Activated CD8-positive, alpha-beta memory T cell treated with anti-CD3 and anti-CD28 coated beads, Interleukin-2, amount 50 U/mL, for 4 hours (primary cell): Measurements from ENCODE around the gene NEK8.
"Not testable (repeated sequence)": the region's sequence is repeated elsewhere in the genome, so short reads cannot be mapped to it uniquely, and the experiment has no call there.

ENCODE experiments used
- DNase-seq: peaks from one replicate; pipeline ENCODE4 v3.0.0-alpha.2; 2020

The NEK8 gene

DNA sequence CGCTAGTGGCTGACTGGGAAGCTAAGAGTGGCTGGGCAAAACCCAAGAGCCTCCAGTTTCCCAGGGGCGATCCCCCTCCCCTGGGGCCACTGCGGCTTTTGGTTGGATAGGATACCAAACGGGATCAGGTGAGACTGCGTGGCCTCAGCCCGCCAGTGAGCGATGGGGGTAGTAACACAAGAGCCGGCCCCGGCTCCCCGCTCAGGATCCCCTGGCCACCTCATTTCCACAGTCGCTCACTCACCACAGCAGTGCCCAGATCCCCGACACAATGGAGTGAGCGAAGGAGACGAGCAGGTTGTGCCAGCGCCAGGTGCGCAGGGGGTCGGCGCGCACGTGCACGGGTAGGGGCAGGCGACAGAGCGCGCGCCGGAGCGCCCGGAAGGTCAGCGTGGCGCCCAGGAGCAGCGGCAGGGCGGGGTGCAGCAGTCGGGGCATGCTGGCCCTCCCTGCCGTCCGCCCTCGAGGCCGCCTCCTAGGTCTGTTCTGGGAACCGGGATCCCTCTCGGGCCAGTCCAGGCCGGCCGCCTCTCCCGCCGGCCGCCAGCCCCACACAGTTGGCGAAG is 2.8 kb upstream of the NEK8 start:
- peak; percentile 57 for DNase-seq

DNA sequence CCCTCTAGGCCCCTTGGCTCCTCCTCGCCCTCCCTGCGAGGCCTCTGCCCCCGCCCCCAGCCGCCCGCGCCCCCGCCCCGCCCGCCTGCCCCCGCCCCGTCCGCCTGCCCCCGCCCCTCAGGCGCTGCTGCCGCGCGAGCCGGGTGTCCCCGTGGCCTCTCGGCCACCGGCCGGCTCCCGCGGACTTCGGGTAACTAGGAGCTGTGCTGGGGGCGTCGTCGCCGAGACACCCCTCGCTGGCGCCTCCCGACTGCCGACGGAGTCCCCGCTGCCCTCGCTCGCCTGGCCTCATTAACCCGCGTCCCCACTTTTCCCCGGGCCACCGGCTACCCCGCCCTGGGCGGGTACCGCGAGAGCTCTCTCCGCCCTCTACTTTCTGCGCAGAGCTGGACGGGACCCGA is 2.4 kb upstream of the NEK8 start, which contains the start of gene TLCD1:
Gene TLCD1, minus strand, starts transcription at position 8 of the 401 bp plus-strand sequence. CDS start 136 bp downstream, outside the sequence.
- DNase-seq, result peak; percentile 66

DNA sequence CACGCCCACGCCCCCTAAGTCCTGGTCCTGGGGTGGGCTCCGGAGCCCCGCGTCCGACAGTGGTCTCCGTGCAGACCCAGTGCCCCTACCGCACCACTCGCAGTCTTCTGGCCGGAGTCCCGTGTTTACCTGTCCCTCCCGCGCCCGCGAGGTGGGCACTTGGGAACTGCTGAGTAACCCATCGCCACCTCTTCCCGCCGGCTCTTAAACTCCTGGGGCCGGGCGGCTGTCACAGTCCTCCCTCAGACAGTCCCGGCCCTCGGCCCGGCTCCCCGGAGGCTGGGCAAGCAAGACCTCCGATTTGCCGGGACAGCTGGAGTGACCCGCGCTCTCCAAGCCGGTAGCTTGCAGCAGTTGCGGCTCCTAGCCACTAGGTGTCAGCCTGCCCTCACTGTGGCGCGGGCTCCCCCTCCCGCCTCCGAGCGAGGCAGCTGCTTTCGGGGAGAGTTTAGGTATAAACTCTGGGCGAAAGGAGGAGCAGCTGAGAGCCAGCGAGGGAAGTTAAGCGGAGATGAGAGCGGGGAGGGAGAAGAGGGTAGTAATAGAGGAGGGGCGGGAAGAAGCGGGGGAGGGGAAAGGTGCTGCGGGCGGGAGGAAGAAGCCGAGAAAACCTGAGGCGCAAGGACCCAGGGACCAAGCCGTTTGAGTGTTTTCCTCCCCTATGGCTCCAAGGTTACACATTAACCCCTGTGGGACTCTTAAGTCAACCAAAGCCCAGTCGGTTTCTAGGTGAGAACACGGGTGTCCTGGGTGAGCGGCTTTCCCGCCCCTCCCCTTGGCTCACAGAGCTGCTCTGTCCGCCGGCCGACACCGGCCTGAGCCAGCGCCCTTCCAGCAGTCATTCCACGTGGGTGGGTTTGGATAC is 1.7 kb upstream of the NEK8 start:
- peak; percentile 90 for DNase-seq

DNA sequence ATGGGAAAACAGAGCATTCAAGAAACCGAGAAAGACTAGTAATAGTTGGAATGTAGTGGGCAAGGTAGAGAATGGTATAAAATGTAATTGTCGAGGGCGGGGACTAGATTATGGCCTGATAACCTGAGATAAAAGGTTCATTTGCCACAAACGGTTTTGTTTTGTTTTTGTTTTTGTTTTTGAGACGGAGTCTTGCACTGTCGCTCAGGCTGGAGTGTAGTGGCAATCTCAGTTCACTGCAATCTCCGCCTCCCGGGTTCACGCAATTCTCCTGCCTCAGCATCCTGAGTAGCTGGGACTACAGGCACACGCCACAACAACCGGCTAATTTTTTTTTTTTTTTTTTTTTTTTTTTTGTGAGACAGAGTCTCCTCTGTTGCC is 1.4 kb downstream of the NEK8 start:
- DNase-seq, result no peak

DNA sequence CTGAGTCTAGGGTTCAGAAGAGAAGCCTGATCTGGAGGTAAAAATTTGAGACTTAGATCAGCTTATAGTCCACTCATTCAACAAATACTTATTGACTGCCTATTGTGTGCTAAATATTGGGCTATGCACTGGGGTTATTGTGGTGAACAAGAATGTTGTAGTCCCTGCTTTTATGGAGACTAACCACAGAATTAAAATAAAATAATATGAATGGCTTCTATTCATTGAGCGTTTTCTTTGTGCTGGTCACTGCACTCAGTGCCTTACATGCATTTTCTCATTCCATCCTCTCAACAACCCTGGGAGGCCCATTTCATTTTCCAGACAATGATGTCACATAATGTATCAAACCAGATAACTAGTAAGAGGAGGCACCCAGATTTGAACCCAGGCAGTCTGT is 4.8 kb downstream of the NEK8 start:
- DNase-seq, result no peak

DNA sequence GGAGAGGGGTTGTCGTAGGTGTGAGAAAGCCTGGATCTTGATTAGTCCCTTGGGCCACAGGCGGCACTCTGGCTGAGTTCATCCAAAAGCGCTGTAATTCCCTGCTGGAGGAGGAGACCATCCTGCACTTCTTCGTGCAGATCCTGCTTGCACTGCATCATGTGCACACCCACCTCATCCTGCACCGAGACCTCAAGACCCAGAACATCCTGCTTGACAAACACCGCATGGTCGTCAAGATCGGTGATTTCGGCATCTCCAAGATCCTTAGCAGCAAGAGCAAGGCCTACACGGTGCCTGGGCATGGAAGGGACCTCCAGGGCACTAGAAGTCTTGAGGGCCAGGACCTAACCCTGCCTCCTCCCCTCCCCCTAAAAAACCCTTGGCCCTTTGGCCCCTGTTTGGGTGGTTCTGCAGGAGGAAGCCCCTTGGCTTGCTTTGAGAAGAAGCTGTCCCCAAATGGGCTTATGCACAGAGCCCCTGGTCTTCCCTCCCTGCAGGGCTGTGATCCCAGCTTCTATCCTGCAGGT is 6.2 kb downstream of the NEK8 start:
- no peak for DNase-seq

DNA sequence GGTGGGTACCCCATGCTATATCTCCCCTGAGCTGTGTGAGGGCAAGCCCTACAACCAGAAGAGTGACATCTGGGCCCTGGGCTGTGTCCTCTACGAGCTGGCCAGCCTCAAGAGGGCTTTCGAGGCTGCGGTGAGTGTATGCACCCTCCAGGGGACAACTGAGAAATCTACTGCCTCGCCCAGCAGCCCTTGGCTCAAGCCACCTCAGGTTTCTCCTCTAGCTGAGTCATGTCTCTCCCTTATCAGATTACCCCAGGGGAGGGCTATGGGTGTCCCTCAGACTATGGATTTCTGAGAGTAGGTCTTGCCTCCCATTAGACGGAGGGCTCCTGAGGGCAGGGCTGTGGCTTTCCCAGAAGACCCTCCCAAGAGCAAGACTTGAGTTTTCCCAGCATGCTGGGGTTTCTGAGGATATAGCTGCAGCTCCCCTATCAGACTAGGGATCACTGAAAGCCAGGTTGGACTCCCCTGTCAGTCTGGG is 6.7 kb downstream of the NEK8 start:
- no peak for DNase-seq

DNA sequence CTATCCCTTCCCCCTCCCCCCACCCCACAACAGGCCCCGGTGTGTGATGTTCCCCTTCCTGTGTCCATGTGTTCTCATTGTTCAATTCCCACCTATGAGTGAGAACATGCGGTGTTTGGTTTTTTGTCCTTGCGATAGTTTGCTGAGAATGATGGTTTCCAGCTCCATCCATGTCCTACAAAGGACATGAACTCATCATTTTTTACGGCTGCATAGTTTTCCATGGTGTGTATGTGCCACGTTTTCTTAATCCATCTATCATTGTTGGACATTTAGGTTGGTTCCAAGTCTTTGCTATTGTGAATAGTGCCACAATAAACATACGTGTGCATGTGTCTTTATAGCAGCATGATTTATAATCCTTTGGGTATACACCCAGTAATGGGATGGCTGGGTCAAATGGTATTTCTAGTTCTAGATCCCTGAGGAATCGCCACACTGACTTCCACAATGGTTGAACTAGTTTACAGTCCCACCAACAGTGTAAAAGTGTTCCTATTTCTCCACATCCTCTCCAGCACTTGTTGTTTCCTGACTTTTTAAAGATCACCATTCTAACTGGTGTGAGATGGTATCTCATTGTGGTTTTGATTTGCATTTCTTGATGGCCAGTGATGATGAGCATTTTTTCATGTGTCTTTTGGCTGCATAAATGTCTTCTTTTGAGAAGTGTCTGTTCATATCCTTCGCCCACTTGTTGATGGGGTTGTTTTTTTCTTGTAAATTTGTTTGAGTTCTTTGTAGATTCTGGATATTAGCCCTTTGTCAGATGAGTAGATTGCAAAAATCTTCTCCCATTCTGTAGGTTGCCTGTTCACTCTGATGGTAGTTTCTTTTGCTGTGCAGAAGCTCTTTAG is 7.6 kb downstream of the NEK8 start:
- DNase-seq, result not testable (repeated sequence)

DNA sequence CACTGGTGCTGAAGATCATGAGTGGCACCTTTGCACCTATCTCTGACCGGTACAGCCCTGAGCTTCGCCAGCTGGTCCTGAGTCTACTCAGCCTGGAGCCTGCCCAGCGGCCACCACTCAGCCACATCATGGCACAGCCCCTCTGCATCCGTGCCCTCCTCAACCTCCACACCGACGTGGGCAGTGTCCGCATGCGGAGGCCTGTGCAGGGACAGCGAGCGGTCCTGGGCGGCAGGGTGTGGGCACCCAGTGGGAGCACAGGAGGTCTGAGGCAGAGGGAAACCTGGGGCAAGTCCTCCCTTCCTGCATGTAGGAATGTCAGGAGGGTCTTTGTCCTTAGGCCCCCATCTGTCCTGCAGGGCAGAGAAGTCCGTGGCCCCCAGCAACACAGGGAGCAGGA is 8.7 kb downstream of the NEK8 start:
- DNase-seq, result no peak

DNA sequence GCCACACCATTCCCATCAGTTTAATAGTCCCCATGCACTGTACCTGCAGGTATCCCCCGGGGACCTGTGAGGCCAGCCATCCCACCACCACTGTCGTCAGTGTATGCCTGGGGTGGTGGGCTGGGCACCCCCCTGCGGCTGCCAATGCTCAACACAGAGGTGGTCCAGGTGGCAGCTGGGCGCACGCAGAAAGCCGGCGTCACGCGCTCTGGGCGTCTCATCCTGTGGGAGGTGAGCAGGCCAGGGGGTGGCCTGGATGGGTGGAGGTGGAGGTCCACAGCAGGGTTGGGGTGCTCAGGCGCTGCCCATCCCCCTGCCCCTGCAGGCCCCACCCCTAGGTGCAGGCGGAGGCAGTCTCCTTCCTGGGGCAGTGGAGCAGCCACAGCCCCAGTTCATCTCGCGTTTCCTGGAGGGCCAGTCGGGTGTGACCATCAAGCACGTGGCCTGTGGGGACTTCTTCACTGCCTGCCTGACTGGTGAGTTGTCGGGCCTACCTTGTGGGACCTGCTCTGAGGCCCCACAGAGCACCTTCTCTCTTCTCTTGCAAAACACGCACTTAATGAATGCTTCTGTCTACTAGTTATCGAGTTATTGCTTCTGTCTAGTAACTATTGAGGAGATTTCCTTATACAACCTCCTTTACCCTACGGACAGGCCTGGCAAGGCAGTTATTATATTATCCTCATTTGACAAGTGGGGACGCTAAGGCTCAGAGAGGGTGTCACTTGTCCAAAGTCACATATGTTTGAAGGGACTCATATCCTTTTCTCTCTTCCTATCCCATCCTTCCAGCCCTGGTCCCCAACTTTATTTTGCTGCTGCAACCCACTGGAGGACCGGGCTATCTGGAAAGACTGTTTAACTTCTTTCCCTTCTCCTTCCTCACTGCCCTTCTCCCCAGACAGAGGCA is 9.4 kb downstream of the NEK8 start:
- DNase-seq, result no peak

DNA sequence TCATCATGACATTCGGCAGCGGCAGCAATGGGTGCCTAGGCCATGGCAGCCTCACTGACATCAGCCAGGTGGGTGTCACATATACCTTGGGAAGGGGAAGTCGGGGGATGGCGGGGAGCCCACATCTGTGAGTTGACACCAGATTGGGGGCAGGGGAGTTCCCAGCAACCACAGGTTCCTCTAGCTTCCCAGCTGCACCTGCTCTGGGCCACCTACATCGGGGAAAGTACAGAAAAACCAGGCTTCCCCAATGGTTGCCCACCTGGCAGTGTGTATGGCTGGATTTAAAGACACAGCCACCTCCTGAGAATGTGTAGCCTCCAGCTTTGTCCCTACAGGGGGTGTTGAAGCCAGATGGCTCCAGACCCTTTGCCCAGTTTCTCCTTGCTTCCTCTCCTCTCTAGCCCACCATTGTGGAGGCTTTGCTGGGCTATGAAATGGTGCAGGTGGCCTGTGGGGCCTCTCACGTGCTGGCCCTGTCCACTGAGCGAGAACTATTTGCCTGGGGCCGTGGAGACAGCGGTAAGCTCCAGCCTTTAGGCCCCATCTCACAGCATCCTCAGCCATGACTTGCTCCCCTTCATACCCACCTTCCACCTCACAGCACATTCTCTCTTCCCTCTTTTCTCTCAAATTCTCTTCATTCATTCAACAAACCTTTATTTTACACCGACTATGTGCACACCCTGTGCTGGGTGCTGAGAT is 10.2 kb downstream of the NEK8 start:
- peak; percentile 73 for DNase-seq

DNA sequence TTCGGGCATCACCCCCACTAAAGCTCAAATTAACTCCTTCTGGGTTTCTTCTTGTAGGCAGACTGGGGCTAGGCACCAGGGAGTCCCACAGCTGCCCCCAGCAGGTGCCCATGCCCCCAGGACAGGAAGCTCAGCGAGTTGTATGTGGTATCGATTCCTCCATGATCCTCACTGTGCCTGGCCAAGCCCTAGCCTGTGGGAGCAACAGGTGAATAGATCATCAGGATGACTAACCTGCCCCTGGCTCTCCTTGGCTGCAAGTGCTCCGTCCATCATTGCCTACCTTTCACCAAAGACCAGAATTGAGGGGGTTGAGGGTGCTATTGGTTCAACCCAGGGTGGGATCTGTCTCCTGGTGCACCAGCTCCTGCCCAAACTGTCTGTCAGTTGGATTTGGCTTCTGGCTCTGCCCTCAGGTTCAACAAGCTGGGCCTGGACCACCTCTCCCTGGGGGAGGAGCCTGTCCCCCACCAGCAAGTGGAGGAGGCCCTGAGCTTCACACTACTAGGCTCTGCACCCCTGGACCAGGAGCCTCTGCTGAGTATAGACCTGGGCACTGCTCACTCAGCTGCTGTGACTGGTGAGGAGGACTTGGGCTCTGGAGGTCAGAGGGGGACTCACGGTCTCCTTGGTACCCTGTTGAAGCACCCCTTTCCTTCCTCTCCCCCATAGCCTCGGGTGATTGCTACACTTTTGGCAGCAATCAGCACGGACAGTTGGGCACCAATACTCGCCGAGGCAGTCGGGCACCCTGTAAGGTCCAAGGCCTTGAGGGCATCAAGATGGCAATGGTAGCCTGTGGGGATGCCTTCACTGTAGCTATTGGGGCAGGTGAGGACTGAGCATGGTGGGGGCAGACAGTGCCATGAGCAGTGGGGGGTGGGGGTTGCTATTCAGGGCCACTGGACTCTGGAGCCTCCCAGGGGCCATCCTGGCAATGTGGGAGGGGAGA is 12.1 kb downstream of the NEK8 start:
- DNase-seq, result no peak

DNA sequence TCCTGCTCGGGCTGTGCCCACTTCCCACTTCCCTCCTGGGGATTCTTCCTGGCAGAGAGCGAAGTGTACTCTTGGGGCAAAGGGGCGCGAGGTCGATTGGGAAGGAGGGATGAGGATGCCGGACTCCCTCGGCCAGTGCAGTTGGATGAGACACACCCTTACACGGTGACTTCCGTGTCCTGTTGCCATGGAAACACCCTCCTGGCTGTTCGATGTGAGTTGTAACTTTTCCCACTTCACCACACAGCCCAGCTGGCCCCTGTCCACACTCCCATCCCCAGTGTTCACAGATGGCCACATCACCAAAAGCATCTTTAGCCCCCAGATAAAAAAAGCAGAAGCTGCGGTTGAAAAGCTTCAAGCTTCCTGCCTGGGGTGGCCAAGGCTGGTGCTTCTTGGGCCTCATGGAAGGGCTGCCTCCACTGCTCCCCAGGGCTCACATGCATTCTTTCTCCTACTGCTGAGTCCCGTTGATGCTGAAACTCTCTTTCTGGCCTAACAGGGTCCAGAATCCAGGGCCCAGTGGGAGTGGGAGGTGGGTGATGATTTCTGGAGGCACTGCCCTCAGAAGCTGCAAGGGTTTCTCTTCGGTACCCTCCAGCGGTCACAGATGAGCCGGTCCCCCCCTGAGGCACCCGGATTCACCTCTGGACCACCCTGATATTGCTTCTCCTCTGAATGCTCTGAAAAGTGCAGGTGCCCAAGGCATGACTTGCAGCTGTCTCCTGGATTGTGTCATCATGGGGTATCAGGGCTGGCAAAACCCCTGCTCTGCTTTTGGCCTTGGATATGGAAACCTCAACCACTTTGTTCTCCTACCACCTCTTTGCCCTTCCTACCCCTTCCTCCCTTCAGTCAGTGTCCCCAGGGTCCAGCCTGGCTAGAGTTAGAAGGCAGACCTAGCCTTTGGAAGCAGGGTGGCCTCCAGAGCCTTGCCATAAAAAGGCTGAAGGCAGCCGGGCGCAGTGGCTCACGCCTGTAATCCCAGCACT is 13.1 kb downstream of the NEK8 start:
- no peak for DNase-seq

DNA sequence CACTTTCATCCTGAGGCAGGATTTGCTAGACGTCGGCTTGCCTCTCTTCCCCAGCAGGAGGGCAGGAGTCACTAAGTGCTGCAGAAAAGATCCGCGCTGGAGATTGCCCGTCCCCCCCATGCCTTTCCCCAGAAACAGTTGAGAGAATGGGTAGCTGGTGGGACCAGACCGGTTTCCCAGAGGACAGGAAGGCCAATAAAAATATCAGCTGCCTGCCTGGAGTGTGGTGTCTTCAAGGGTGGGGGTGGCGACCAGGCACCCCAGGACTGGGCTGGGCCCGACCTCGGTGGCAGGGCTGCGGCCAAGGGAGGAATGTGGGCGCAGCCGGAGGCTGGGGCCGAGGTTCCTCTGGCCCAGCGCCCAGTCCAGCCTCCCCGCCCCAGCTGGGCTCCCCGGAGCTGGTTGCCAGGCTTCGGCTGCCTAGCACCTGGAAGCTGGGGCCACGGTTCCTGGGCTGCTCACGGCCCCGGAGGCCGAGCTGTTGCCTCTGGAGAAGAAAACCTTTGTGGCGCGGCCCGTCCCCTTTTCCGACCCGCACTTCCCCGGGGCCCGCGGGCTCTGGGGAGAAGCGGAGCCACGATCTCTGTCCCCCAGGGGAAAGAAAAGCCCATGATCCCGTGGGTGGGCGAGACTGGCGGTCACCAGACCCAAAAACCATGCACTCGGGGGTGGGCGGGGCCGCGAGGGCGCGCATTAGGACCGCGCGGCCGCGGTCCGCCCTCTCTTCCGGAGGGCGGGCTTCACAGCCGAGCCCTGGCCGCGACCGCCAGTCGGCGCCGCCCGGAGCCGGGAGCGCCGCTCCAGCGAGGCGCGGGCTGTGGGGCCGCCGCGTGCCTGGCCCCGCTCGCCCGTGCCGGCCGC is 14.9 kb downstream of the NEK8 start, which contains the start of gene TRAF4:
Gene TRAF4, plus strand, starts transcription at position 769 of the 861 bp plus-strand sequence. CDS start 102 bp downstream, outside the sequence.
- peak; percentile 80 for DNase-seq

DNA sequence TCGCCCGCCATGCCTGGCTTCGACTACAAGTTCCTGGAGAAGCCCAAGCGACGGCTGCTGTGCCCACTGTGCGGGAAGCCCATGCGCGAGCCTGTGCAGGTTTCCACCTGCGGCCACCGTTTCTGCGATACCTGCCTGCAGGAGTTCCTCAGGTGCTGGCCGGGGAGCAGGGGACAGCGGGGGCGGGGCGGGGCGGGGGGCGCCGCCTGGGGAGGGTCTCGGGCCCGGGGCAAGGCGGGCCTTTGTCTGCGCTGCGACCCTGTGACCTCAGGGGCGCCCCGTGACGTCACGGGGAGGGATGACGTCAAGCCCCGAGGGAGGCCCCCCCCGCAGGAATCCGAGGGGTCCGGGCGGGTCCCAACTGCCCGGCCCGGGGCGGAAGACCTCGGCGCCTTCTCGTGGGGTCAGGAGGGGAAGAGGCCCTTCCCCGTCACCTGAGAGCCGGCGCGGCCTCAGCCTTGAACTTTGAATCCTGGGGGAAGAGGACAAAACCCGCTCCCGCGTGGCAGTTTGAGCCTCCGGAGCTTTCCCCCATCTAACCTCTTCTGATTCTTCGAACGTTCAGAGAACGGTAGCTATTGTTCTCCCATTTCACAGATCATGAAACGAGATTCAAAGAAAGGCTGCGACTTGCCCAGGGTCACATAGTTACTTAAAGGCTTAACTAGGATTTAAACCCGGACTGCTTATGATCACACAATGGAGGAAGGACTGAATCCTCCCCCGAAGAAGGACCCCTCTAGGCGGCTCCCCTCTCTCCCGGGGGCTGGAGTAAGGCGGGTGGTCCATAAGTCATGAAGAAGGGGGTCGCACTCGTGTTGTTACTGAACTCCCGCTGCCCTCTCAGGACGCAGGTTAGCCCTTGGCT is 15.8 kb downstream of the NEK8 start:
- DNase-seq, result peak; percentile 75

DNA sequence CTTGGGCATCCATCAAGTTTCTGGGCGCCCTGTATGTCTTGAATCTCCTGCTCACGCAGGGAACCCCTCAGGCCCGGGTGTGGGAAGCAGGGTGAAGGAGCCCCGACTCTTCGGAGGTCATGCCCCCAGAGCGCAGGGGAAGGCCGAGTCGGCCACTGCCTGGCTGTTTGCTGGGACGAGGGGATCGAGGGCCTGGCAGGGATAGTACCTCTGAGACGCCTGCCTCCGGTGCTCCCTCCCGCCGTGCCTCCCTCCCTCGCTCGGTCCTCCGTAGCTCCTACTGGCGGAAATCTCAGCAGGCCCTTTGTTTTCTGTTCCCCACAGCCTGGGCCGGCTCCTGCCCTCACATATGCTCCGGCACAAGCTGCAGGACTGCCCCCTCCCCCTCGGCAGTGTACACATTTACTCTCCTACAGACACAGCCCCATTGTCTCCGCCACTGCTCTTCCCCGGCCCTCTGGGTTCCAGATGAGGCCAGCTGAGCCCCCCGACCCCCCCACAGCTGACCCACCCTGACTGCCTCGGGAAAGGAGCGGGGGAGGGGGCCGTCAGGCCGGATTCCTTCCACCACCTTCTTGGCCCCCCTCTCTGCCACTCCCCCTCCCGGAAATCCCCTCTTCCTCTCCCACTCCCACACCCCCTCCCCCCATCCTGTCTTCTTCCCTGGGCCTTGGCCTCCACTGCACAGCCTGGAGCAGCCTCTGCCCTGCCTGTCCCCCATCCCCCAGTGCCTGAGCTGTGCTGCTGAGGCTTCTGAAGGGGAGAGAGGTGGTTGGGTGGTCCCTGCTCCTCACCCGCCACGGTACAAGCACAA is 16.6 kb downstream of the NEK8 start:
- DNase-seq, result no peak
